ENCODE results near the gene KHDRBS1. TPM values are rescaled to one million over a fixed set of nuclear protein-coding genes. Genes with fewer than 3 reads are reported as not detected.

KHDRBS1 gene
- total RNA-seq, 3 donors from 2014 or later: 186 to 191 (median 187) TPM

DNA sequence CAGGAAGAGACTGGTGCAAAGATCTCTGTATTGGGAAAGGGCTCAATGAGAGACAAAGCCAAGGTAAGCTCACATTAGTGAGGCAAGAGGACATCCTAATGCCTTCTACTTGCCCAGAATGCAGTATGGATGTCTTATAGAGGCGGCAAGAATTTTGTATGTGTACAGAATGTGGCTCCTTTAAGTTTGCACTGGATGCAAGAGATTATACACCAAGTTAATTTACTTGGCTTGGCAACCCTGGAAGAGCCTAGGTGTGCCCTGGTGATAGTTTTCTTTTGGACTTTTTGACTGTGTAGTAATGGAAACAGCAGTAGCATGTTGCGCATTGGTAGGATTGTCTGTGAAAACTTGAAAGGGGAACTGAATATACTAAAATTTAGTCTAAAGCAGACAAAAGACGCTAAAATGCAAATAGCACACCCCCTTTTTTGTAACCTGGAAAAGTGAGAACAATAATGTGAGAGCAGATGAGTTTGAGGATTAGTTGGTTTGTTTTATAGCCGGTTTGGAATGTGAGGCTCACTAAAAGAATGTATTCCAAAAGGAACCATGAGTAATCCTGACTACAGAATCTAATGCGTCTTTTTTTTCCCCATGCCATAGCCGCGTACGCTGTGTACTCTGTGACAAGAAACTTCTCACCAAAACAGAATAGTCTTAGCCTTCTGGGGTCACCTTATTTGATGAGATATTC, 18.1 kb downstream of the KHDRBS1 start:
- ATAC-seq: no peak
- H3K36me3 Mint-ChIP-seq (ENCODE audit: insufficient read depth): peaks cover 47% of the 10 kb centered on the region

GRCh38 chr1:32032275-32032615, 18.6 kb downstream of the KHDRBS1 start:
- Mint-ChIP-seq H3K4me1 (ENCODE audit: low read depth) (peaks cover 36% of the 10 kb centered on the region), H3K9me3 (no peaks in the 10 kb centered on the region), H3K27me3 (ENCODE audit: low read depth) (no peaks in the 10 kb centered on the region), H3K4me3 (no peak overlapping the region), H3K36me3 (ENCODE audit: insufficient read depth) (peaks cover 49% of the 10 kb centered on the region)
- no peak for ATAC-seq
- DNase-seq: no peak

More for the DNA sequence above, 18.1 kb downstream of the KHDRBS1 start:
- Mint-ChIP-seq H3K27me3 (ENCODE audit: low read depth) (no peaks in the 10 kb centered on the region), H3K4me1 (ENCODE audit: low read depth) (peaks cover 41% of the 10 kb centered on the region), H3K9me3 (no peaks in the 10 kb centered on the region), H3K4me3 (no peak overlapping the region)
- no peak for DNase-seq

DNA sequence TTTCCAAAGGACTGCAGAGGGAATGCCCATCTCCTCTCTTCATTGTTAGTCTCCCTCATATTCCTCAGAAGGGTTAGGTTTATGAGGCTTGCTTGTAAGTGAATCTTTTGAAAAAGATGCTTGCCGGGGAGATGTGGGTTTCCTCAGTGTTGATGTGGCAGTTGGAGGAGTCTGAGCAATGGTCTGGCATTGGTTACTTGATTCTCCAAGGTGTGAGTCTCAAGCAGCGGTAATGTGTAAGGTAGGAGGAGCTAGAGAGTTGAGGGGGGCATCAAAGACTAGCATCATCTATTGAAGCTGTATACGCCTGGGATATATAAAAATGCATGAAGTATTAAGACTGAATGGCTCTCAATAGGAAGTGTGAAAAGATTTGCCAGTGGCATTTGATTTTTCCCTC, 21.5 kb downstream of the KHDRBS1 start:
- Mint-ChIP-seq H3K4me1 (ENCODE audit: low read depth) (peaks cover 20% of the 10 kb centered on the region), H3K27me3 (ENCODE audit: low read depth) (no peaks in the 10 kb centered on the region), H3K9me3 (no peaks in the 10 kb centered on the region), H3K36me3 (ENCODE audit: insufficient read depth) (peaks cover 49% of the 10 kb centered on the region), H3K4me3 (no peak overlapping the region)
- DNase-seq: no peak
- no peak for ATAC-seq

DNA sequence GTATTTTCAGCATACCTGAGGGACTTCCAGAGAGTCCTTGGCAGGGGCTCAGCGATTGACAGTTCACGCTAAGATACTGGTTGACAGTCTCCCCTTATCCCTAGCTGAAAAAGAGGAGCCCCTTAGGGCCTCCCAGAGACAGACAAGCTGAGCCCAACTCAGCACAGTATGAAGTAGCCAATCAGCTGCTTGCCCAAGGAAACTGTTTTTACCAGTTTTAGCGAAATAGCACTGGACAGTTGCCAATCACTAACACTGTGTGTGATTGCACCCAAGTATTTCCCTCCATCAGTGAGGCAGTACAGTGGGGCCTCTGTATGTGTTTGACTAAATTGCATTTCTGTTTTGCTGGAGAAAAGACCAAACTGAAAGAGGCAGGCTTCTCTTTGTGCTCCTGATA, 27.0 kb downstream of the KHDRBS1 start:
- no peaks in the 10 kb centered on the region for H3K27me3 Mint-ChIP-seq (ENCODE audit: low read depth)
- ATAC-seq: no peak
- peaks cover 41% of the 10 kb centered on the region for H3K36me3 Mint-ChIP-seq (ENCODE audit: insufficient read depth)

DNA sequence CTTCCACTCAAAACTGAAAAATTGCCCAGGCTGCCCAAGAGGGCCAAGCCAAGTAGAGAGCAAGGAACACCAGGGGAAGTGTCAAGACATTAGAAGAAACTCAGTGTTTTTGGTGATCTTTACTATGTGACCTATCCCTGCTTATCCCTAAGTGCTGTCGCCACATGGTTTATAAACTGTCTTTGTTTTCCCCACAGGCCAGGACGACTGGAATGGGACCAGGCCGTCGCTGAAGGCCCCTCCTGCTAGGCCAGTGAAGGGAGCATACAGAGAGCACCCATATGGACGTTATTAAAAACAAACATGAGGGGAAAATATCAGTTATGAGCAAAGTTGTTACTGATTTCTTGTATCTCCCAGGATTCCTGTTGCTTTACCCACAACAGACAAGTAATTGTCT, 28.7 kb downstream of the KHDRBS1 start:
- no peak for ATAC-seq
- Mint-ChIP-seq H3K36me3 (ENCODE audit: insufficient read depth) (peaks cover 32% of the 10 kb centered on the region), H3K27me3 (ENCODE audit: low read depth) (no peaks in the 10 kb centered on the region), H3K4me3 (no peak overlapping the region), H3K9me3 (no peaks in the 10 kb centered on the region), H3K4me1 (ENCODE audit: low read depth) (no peaks in the 10 kb centered on the region)
- no peak for DNase-seq

More for the DNA sequence above, 27.0 kb downstream of the KHDRBS1 start:
- Mint-ChIP-seq H3K4me1 (ENCODE audit: low read depth) (no peaks in the 10 kb centered on the region), H3K9me3 (no peaks in the 10 kb centered on the region), H3K4me3 (no peak overlapping the region)
- no peak for DNase-seq

- ATAC-seq: no peak
- H3K9me3 Mint-ChIP-seq: no peaks in the 10 kb centered on the region
- no peaks in the 10 kb centered on the region for H3K4me1 Mint-ChIP-seq (ENCODE audit: low read depth)
- H3K36me3 Mint-ChIP-seq (ENCODE audit: insufficient read depth): peaks cover 32% of the 10 kb centered on the region
- no peak for DNase-seq
- H3K27me3 Mint-ChIP-seq (ENCODE audit: low read depth): no peaks in the 10 kb centered on the region
- no peak overlapping the region for H3K4me3 Mint-ChIP-seq
Measured at GRCh38 chr1:32044234-32044633, 30.6 kb downstream of the KHDRBS1 start.

- H3K9me3 Mint-ChIP-seq: no peaks in the 10 kb centered on the region
- no peak for DNase-seq
- no peaks in the 10 kb centered on the region for H3K27me3 Mint-ChIP-seq (ENCODE audit: low read depth)
- ATAC-seq: no peak
- no peaks in the 10 kb centered on the region for H3K4me1 Mint-ChIP-seq (ENCODE audit: low read depth)
- H3K4me3 Mint-ChIP-seq: no peak overlapping the region
- peaks cover 28% of the 10 kb centered on the region for H3K36me3 Mint-ChIP-seq (ENCODE audit: insufficient read depth)
Measured at GRCh38 chr1:32045772-32046171, 32.1 kb downstream of the KHDRBS1 start.

DNA sequence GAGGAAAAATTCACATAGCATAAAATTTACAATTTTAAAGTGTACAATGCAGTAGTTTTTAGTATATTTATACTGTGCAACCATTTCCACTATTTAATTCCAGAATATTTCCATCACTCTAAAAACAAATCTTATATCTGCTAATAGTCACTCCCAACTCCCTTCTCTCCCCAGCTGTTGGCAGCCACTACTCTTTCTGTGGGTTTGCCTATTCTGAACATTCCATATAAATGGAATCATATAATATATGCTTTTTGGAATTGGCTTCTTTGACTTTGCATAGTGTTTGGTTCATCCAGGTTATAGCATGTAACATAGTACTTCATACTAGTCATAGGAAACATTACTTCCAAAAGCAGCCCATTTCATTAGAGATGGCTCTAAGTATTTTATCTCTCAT, 34.0 kb downstream of the KHDRBS1 start:
- no peaks in the 10 kb centered on the region for H3K27me3 Mint-ChIP-seq (ENCODE audit: low read depth)
- no peak for ATAC-seq
- H3K4me1 Mint-ChIP-seq (ENCODE audit: low read depth): no peaks in the 10 kb centered on the region
- H3K9me3 Mint-ChIP-seq: no peaks in the 10 kb centered on the region
- DNase-seq: no peak
- H3K36me3 Mint-ChIP-seq (ENCODE audit: insufficient read depth): peaks cover 21% of the 10 kb centered on the region
- H3K4me3 Mint-ChIP-seq: no peak overlapping the region

- no peaks in the 10 kb centered on the region for H3K27me3 Mint-ChIP-seq (ENCODE audit: low read depth)
- H3K36me3 Mint-ChIP-seq (ENCODE audit: insufficient read depth): peaks cover 19% of the 10 kb centered on the region
- no peak overlapping the region for H3K4me3 Mint-ChIP-seq
- no peaks in the 10 kb centered on the region for H3K9me3 Mint-ChIP-seq
- DNase-seq: no peak
- no peaks in the 10 kb centered on the region for H3K4me1 Mint-ChIP-seq (ENCODE audit: low read depth)
- no peak for ATAC-seq
Measured at GRCh38 chr1:32048440-32048839, 34.8 kb downstream of the KHDRBS1 start.

DNA sequence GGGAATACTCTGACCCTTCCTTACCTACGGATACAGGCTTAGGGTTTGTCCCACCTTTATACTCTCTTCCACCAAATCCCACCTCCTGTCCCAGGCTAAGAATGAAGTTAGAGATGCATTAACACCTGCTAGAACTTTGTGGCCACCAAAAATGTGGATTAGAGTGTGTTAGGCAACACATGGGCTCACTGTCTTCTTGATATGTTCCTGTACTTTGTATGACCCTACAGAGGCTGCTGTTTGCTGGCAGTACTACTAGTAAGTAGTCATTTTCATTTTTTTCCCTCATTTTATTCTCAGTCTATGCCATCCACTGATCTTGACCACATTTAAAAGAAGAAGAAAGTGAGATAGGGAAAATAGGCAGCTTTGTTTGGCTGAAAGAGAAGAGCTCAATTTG, 38.0 kb downstream of the KHDRBS1 start:
- no peaks in the 10 kb centered on the region for H3K9me3 Mint-ChIP-seq
- H3K4me3 Mint-ChIP-seq: no peak overlapping the region
- H3K4me1 Mint-ChIP-seq (ENCODE audit: low read depth): no peaks in the 10 kb centered on the region
- ATAC-seq: no peak
- H3K36me3 Mint-ChIP-seq (ENCODE audit: insufficient read depth): peaks cover 27% of the 10 kb centered on the region
- H3K27me3 Mint-ChIP-seq (ENCODE audit: low read depth): no peaks in the 10 kb centered on the region
- no peak for DNase-seq

DNA sequence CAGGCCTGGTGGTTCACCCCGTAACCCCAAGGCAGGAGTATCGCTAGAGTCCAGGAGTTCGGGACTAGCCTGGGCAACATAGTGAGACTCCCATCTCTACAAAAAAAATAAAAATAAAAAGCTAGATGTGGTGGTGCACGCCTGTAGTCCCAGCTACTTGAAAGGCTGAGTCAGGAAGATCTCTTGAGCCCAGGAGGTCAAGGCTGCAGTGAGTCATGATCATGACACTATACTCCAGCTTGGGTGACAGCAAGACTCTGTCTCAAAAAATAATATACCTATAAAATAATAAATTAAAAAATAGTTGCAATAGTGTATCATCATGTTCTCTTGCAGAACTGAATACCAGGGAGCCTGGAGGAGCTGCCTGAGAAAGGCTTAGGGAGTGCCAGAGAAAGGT, 39.2 kb downstream of the KHDRBS1 start:
- no peaks in the 10 kb centered on the region for H3K9me3 Mint-ChIP-seq

DNA sequence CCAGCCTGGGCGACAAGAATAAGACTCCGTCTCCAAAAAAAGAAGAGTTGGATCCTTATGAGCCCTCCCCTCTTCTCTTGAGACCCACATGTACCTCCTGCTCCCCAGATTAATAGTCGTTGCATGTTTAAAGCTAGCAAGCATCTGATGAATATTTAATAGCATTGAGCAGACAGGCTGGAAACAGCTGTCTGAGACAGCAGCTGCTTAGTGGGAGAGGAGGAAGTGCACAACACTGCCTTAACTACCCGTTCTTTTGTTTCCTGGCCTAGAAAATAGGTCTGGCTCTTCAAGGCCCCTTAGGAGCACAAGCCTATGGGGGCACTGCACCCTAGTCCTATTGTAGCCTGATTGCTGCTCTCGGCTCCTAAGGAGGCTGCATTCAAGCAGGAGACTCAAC, 41.7 kb downstream of the KHDRBS1 start:
- ATAC-seq (no peak), DNase-seq (no peak)
- Mint-ChIP-seq H3K27me3 (ENCODE audit: low read depth) (no peaks in the 10 kb centered on the region), H3K36me3 (ENCODE audit: insufficient read depth) (peaks cover 29% of the 10 kb centered on the region), H3K4me1 (ENCODE audit: low read depth) (no peaks in the 10 kb centered on the region), H3K9me3 (no peaks in the 10 kb centered on the region), H3K4me3 (no peak overlapping the region)

More for the DNA sequence above, 39.2 kb downstream of the KHDRBS1 start:
- Mint-ChIP-seq H3K4me1 (ENCODE audit: low read depth) (no peaks in the 10 kb centered on the region), H3K4me3 (no peak overlapping the region), H3K36me3 (ENCODE audit: insufficient read depth) (peaks cover 24% of the 10 kb centered on the region), H3K27me3 (ENCODE audit: low read depth) (no peaks in the 10 kb centered on the region)
- no peak for DNase-seq
- no peak for ATAC-seq

- Mint-ChIP-seq H3K4me1 (ENCODE audit: low read depth) (no peaks in the 10 kb centered on the region), H3K9me3 (no peaks in the 10 kb centered on the region), H3K36me3 (ENCODE audit: insufficient read depth) (peaks cover 27% of the 10 kb centered on the region), H3K27me3 (ENCODE audit: low read depth) (no peaks in the 10 kb centered on the region), H3K4me3 (no peak overlapping the region)
- no peak for ATAC-seq
- no peak for DNase-seq
Measured at GRCh38 chr1:32056598-32056997, 42.9 kb downstream of the KHDRBS1 start.

- H3K4me1 Mint-ChIP-seq (ENCODE audit: low read depth): no peaks in the 10 kb centered on the region
- no peak overlapping the region for H3K4me3 Mint-ChIP-seq
- H3K9me3 Mint-ChIP-seq: no peaks in the 10 kb centered on the region
- ATAC-seq: no peak
- peaks cover 11% of the 10 kb centered on the region for H3K36me3 Mint-ChIP-seq (ENCODE audit: insufficient read depth)
- DNase-seq: no peak
- no peaks in the 10 kb centered on the region for H3K27me3 Mint-ChIP-seq (ENCODE audit: low read depth)
Measured at GRCh38 chr1:32060914-32061313, 47.2 kb downstream of the KHDRBS1 start.

- H3K9me3 Mint-ChIP-seq: no peaks in the 10 kb centered on the region
- H3K4me3 Mint-ChIP-seq: no peak overlapping the region
- peaks cover 11% of the 10 kb centered on the region for H3K36me3 Mint-ChIP-seq (ENCODE audit: insufficient read depth)
- peaks cover 7% of the 10 kb centered on the region for H3K4me1 Mint-ChIP-seq (ENCODE audit: low read depth)
- H3K27me3 Mint-ChIP-seq (ENCODE audit: low read depth): no peaks in the 10 kb centered on the region
- no peak for ATAC-seq
- DNase-seq: no peak
Measured at GRCh38 chr1:32062867-32063230, 49.2 kb downstream of the KHDRBS1 start.

Data from activated T-cell treated with anti-CD3 and anti-CD28 coated beads, Interleukin-2, amount 50 U/mL, for 4 hours (primary cell).